Large intestine (tissue), 3 donors: ENCODE measurements around the gene PLD2. TPM values are rescaled to one million over a fixed set of nuclear protein-coding genes. Genes with fewer than 3 reads are reported as not detected.
"Not testable (repeated sequence)": the region's sequence is repeated elsewhere in the genome, so short reads cannot be mapped to it uniquely, and the experiment has no call there.

Experiments used
- DNase-seq, 2 donors: peaks; one replicate each; pipeline versions ENCODE4 v3.0.0 to v3.0.0-alpha.2; 2013
- H3K27ac ChIP-seq: one replicate; pipeline ENCODE4 v1.5.1; 2013; ENCODE audit warnings: low read length
- H3K27me3 ChIP-seq: 2 replicates; pipeline ENCODE4 v1.6.1; 2013; ENCODE audit warnings: low read length; ENCODE audit not compliant: control insufficient read depth, insufficient read depth
- H3K36me3 ChIP-seq: 2 replicates; pipeline ENCODE4 v1.6.1; 2013; ENCODE audit warnings: low read length; ENCODE audit not compliant: control insufficient read depth, insufficient read depth
- H3K4me1 ChIP-seq: one replicate; pipeline ENCODE4 v1.6.1; 2013; ENCODE audit warnings: low read length; ENCODE audit not compliant: control insufficient read depth, insufficient read depth
- H3K4me3 ChIP-seq: one replicate; pipeline ENCODE4 v1.5.1; 2013; ENCODE audit warnings: low read length
- H3K9me3 ChIP-seq: one replicate; pipeline ENCODE4 v1.6.1; 2013; ENCODE audit warnings: mild to moderate bottlenecking, low read depth, low read length, moderate library complexity; ENCODE audit not compliant: control insufficient read depth
- WGBS: methylation state at CpG from one replicate; pipeline ENCODE4 v1.1.5; 2013; ENCODE audit warnings: low lambda C conversion rate; ENCODE audit not compliant: insufficient coverage; 5-methylcytosine and 5-hydroxymethylcytosine counted together
- polyA plus RNA-seq: library from polyadenylated mRNA; unstranded; fragments of 120-200 nt; gene quantifications from one replicate; pipeline ENCODE4 v1.2.1, GENCODE V29; 2013

The PLD2 gene
- polyA plus RNA-seq, 1 donor, result 21.8 TPM

- DNase-seq, H3K4me3 ChIP-seq, H3K36me3 ChIP-seq, H3K27me3 ChIP-seq, H3K4me1 ChIP-seq, H3K9me3 ChIP-seq, H3K27ac ChIP-seq: not testable (repeated sequence)
- 97% methylated on average over 6 of the region's 22 CpGs for WGBS
Observed at GRCh38 chr17:4869058-4869998, 62.4 kb downstream of the PLD2 start.

- 100% methylated on average over 1 of the region's 2 CpGs for WGBS
- Histone ChIP-seq H3K27ac (no peak overlapping the region), H3K36me3 (peaks cover 9% of the 10 kb centered on the region), H3K9me3 (no peaks in the 10 kb centered on the region), H3K4me1 (no peaks in the 10 kb centered on the region), H3K27me3 (no peaks in the 10 kb centered on the region), H3K4me3 (no peak overlapping the region)
- DNase-seq, result no peak
Observed at GRCh38 chr17:4870855-4871254, 63.9 kb downstream of the PLD2 start.

DNA sequence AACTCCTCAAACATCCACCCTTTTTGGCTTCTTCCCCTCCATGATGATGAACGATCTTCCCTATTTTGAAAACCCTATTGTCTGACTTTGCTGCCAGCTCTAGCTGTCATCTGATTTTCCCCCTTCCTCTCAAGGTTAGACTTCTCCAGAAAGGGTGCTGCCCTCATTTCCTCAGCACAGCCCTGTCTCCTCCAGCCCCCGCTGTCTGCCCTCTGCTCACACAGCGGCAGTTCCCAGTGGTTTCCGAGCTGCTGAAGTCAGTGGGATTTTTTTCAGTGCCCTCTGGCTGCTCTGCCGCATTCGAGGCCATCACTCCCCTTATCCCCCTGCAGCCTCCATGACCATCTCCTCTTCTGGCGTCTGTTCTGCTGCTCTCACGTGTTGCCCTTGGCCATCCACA, 65.8 kb downstream of the PLD2 start:
- Histone ChIP-seq H3K27ac (no peak overlapping the region), H3K4me3 (no peak overlapping the region), H3K27me3 (no peaks in the 10 kb centered on the region), H3K36me3 (peaks cover 19% of the 10 kb centered on the region), H3K4me1 (no peaks in the 10 kb centered on the region), H3K9me3 (no peaks in the 10 kb centered on the region)
- WGBS, result no CpG with 5 or more reads among the region's 8 CpGs
- DNase-seq, result no peak

Other genes with a start within 250 kb of the PLD2 start
- gene GGT6, start 246.6 kb upstream of the PLD2 start, polyA plus RNA-seq, result 2.7 TPM
- 10.1 TPM for gene SMTNL2, start 222.6 kb upstream of the PLD2 start, polyA plus RNA-seq
- gene ALOX15, start 165.5 kb upstream of the PLD2 start, polyA plus RNA-seq, result 2.2 TPM
- 50.9 TPM for gene PELP1, start 103.0 kb upstream of the PLD2 start, polyA plus RNA-seq
- gene ARRB2, start 96.5 kb upstream of the PLD2 start, polyA plus RNA-seq, result 96.7 TPM
- gene MED11, start 75.7 kb upstream of the PLD2 start, polyA plus RNA-seq, result 33.0 TPM
- 5.1 TPM for gene ZMYND15, start 67.3 kb upstream of the PLD2 start, polyA plus RNA-seq
- gene CXCL16, start 67.2 kb upstream of the PLD2 start, polyA plus RNA-seq, result 62.1 TPM
- 44.0 TPM for gene TM4SF5, start 35.3 kb upstream of the PLD2 start, polyA plus RNA-seq
- 2.1 TPM for gene VMO1, start 20.8 kb upstream of the PLD2 start, polyA plus RNA-seq
- 34.4 TPM for gene GLTPD2, start 18.2 kb upstream of the PLD2 start, polyA plus RNA-seq
- gene PSMB6, start 11.0 kb upstream of the PLD2 start, polyA plus RNA-seq, result 97.1 TPM
- gene MINK1, start 26.2 kb downstream of the PLD2 start, polyA plus RNA-seq, result 103 TPM
- 2.1 TPM for gene C17orf107, start 92.4 kb downstream of the PLD2 start, polyA plus RNA-seq
- 0.37 TPM for gene CHRNE, start 95.9 kb downstream of the PLD2 start, polyA plus RNA-seq
- 1.5 TPM for gene GP1BA, start 125.1 kb downstream of the PLD2 start, polyA plus RNA-seq
- gene SLC25A11, start 132.9 kb downstream of the PLD2 start, polyA plus RNA-seq, result 47.1 TPM
- 117 TPM for gene RNF167, start 133.1 kb downstream of the PLD2 start, polyA plus RNA-seq
- gene PFN1, start 141.4 kb downstream of the PLD2 start, polyA plus RNA-seq, result 557 TPM
- gene ENO3, start 144.0 kb downstream of the PLD2 start, polyA plus RNA-seq, result 31.4 TPM
- 82.0 TPM for gene SPAG7, start 160.7 kb downstream of the PLD2 start, polyA plus RNA-seq
- 35.6 TPM for gene CAMTA2, start 180.5 kb downstream of the PLD2 start, polyA plus RNA-seq
- 4.6 TPM for gene INCA1, start 190.4 kb downstream of the PLD2 start, polyA plus RNA-seq
- 69.2 TPM for gene KIF1C, start 190.8 kb downstream of the PLD2 start, polyA plus RNA-seq
- gene SLC52A1, start 228.3 kb downstream of the PLD2 start, polyA plus RNA-seq, result 3.2 TPM